Neural cell (in vitro differentiated cells): ENCODE results near the gene DMRT1. TPM values are rescaled to one million over a fixed set of nuclear protein-coding genes. Genes with fewer than 3 reads are reported as not detected.

Source experiments
- H2AFZ ChIP-seq: fragments of 200-600, 300-800 bp; sonication (generic), shearing (Covaris generic); 2 replicates; pipeline ENCODE4 v1.6.0; 2014; ENCODE audit warnings: low read depth, mild to moderate bottlenecking, antibody characterized with exemption, low read length, moderate library complexity
- H3F3A ChIP-seq: fragments of 200-600 bp; shearing (Covaris generic); 2 replicates; pipeline ENCODE4 v1.6.1; 2016; ENCODE audit warnings: mild to moderate bottlenecking, moderate library complexity, mixed read lengths, antibody characterized with exemption, low read length; ENCODE audit not compliant: insufficient read depth, poor library complexity, severe bottlenecking
- H3K27ac ChIP-seq: fragments of 200-600, 300-800 bp; sonication (generic), shearing (Covaris generic); 2 replicates; pipeline ENCODE4 v1.5.1; 2014; ENCODE audit warnings: mild to moderate bottlenecking, low read length, moderate library complexity
- H3K27me3 ChIP-seq: fragments of 300-800, 200-600 bp; sonication (generic), shearing (Covaris generic); 2 replicates; pipeline ENCODE4 v1.6.0; 2014; ENCODE audit warnings: mild to moderate bottlenecking, low read depth, low read length, moderate library complexity; ENCODE audit not compliant: insufficient read depth
- H3K36me3 ChIP-seq: fragments of 300-800, 200-600 bp; sonication (generic), shearing (Covaris generic); 2 replicates; pipeline ENCODE4 v1.5.1; 2014; ENCODE audit warnings: mild to moderate bottlenecking, antibody characterized with exemption, low read length, moderate library complexity; ENCODE audit not compliant: insufficient read depth
- H3K4me2 ChIP-seq: fragments of 300-800, 200-600 bp; sonication (generic), shearing (Covaris generic); 2 replicates; pipeline ENCODE4 v1.6.0; 2014; ENCODE audit warnings: mild to moderate bottlenecking, low read length
- H3K4me3 ChIP-seq: fragments of 300-800, 200-600 bp; sonication (generic), shearing (Covaris generic); 2 replicates; pipeline ENCODE4 v1.5.1; 2014; ENCODE audit warnings: mild to moderate bottlenecking, low read length, moderate library complexity
- H3K79me2 ChIP-seq: fragments of 200-600 bp; shearing (Covaris generic); replicated peaks from 2 replicates; pipeline ENCODE4 v1.6.0; 2014; ENCODE audit warnings: mild to moderate bottlenecking, low read length, moderate library complexity; ENCODE audit not compliant: insufficient read depth
- H3K9ac ChIP-seq: fragments of 300-800, 200-600 bp; sonication (generic), shearing (Covaris generic); 2 replicates; pipeline ENCODE4 v1.6.1; 2016; ENCODE audit warnings: mild to moderate bottlenecking, low read length, mixed read lengths
- H3K9me2 ChIP-seq: fragments of 200-600 bp; shearing (Covaris generic); 2 replicates; pipeline ENCODE4 v1.6.1; 2016; ENCODE audit warnings: mild to moderate bottlenecking, low read length, mixed read lengths; ENCODE audit not compliant: insufficient read depth
- H3K9me3 ChIP-seq: fragments of 200-600, 300-800 bp; sonication (generic), shearing (Covaris generic); 2 replicates; pipeline ENCODE4 v1.6.1; 2016; ENCODE audit warnings: mild to moderate bottlenecking, mixed run types, low read length, moderate library complexity, mixed read lengths
- H4K20me1 ChIP-seq: fragments of 200-600 bp; shearing (Covaris generic); 2 replicates; pipeline ENCODE4 v1.6.1; 2016; ENCODE audit warnings: mild to moderate bottlenecking, mixed run types; ENCODE audit not compliant: insufficient read depth
- CTCF ChIP-seq: fragments of 450-650 bp; IDR thresholded peaks from 2 replicates; pipeline ENCODE4 v1.5.1; 2014; ENCODE audit warnings: antibody characterized with exemption, mild to moderate bottlenecking, moderate library complexity; ENCODE audit not compliant: poor library complexity, severe bottlenecking
- EP300 ChIP-seq: fragments of 450-650 bp; conservative IDR thresholded peaks from 2 replicates; pipeline ENCODE4 v1.6.1; 2014; ENCODE audit warnings: antibody characterized with exemption, mild to moderate bottlenecking, moderate library complexity; ENCODE audit not compliant: poor library complexity, severe bottlenecking
- EZH2 ChIP-seq: fragments of 200-600, 300-800 bp; shearing (Covaris generic), sonication (generic); IDR thresholded peaks from 2 replicates; pipeline ENCODE4 v1.6.1; 2014; ENCODE audit warnings: antibody characterized with exemption, low read length, borderline replicate concordance, mild to moderate bottlenecking; ENCODE audit not compliant: insufficient read depth, poor library complexity, severe bottlenecking
- MXI1 ChIP-seq: fragments of 450-650 bp; conservative IDR thresholded peaks from 2 replicates; pipeline ENCODE4 v1.6.1; 2014; ENCODE audit warnings: antibody characterized with exemption, mild to moderate bottlenecking; ENCODE audit not compliant: poor library complexity, severe bottlenecking
- POLR2AphosphoS5 ChIP-seq: IDR thresholded peaks from 2 replicates; pipeline ENCODE4 v1.6.1; 2012
- RAD21 ChIP-seq: fragments of 450-650 bp; conservative IDR thresholded peaks from 2 replicates; pipeline ENCODE4 v1.6.1; 2014; ENCODE audit warnings: antibody characterized with exemption, mild to moderate bottlenecking, moderate library complexity
- REST ChIP-seq: IDR thresholded peaks from 2 replicates; pipeline ENCODE4 v1.6.1; 2012; ENCODE audit warnings: borderline replicate concordance
- SMC3 ChIP-seq: fragments of 450-650 bp; conservative IDR thresholded peaks from 2 replicates; pipeline ENCODE4 v1.6.1; 2014; ENCODE audit warnings: antibody characterized with exemption, mild to moderate bottlenecking, moderate library complexity; ENCODE audit not compliant: poor library complexity
- TAF1 ChIP-seq: IDR thresholded peaks from 2 replicates; pipeline ENCODE4 v1.6.1; 2012; ENCODE audit warnings: low read depth
- polyA plus RNA-seq: library from polyadenylated mRNA; depleted of rRNA; stranded (reverse); fragments of >200 nt; gene quantifications from 2 replicates; pipeline ENCODE4 v1.2.3, GENCODE V29; 2014

The DMRT1 gene
- polyA plus RNA-seq, 1 donor from 2014 or later, result 0.26 TPM

- Histone ChIP-seq H3K4me2 (no peak overlapping the region), H3K36me3 (no peaks in the 10 kb centered on the region), H4K20me1 (no peaks in the 10 kb centered on the region), H3K4me3 (no peak overlapping the region), H3K9me2 (no peaks in the 10 kb centered on the region), H3K27ac (no peak overlapping the region), H2AFZ (no peak overlapping the region), H3K79me2 (no peaks in the 10 kb centered on the region), H3F3A (no peaks in the 10 kb centered on the region), H3K27me3 (no peaks in the 10 kb centered on the region), H3K9me3 (no peaks in the 10 kb centered on the region), H3K9ac (no peak overlapping the region)
- TF ChIP-seq CTCF (no peak), RAD21 (no peak), REST (no peak), MXI1 (no peak), EP300 (no peak), EZH2 (no peak), POLR2AphosphoS5 (no peak), SMC3 (no peak), TAF1 (no peak)
Observed at GRCh38 chr9:922731-923130, 81.2 kb downstream of the DMRT1 start.

GRCh38 chr9:926976-927375 lies 85.5 kb downstream of the DMRT1 start:
- no peaks in the 10 kb centered on the region for H3K9me3 ChIP-seq
- H3K36me3 ChIP-seq, result no peaks in the 10 kb centered on the region
- no peaks in the 10 kb centered on the region for H3K79me2 ChIP-seq
- no peak overlapping the region for H3K9ac ChIP-seq
- no peaks in the 10 kb centered on the region for H3F3A ChIP-seq
- no peak overlapping the region for H3K4me3 ChIP-seq
- no peaks in the 10 kb centered on the region for H3K27me3 ChIP-seq
- H4K20me1 ChIP-seq, result no peaks in the 10 kb centered on the region
- H2AFZ ChIP-seq, result no peak overlapping the region
- no peaks in the 10 kb centered on the region for H3K9me2 ChIP-seq
- no peak for TF ChIP-seq TAF1
- no peak overlapping the region for H3K27ac ChIP-seq
- H3K4me2 ChIP-seq, result no peak overlapping the region
